Naive thymus-derived CD8-positive, alpha-beta T cell (primary cell): ENCODE results near the gene PYGM. TPM values are rescaled to one million over a fixed set of nuclear protein-coding genes. Genes with fewer than 3 reads are reported as not detected.
A peak's percentile ranks its signal among the peaks of the same experiment; 100 is the strongest.

Source experiments
- ATAC-seq, 2 donors: fragments of 150-1000 bp; cut with Tn5 transposase in 1 of 2; sonication (Bioruptor Pico), chemical (Tn5 transposase) in 1 of 2; 1 replicate in 1 of 2; 2 replicates in 1 of 2; pipeline ENCODE4 v1.10.0; 2021; ENCODE audit warnings: mild to moderate bottlenecking in 2 of 2, moderate library complexity in 2 of 2
- POLR2A ChIA-PET: fragments of 350-600 bp; sonication (Branson Sonifier 250); formaldehyde crosslinking; loops from one replicate; lab custom pipeline; 2021; ENCODE audit warnings: antibody characterized with exemption; lab: Charles Lee
- DNase-seq, 10 donors: peaks; one replicate each; pipeline versions ENCODE4 v3.0.0 to v3.0.0-alpha.2; 2020 to 2022
- H3K27ac Mint-ChIP-seq, 10 donors: one replicate each; pipeline ENCODE4 v1.8.0; 2020 to 2022; ENCODE audit warnings: mild to moderate bottlenecking in 10 of 10, mixed read lengths in 10 of 10, moderate library complexity in 4 of 10, inconsistent platforms in 1 of 10
- H3K27me3 Mint-ChIP-seq, 5 donors: one replicate each; pipeline ENCODE4 v1.8.0; 2021 to 2022; ENCODE audit warnings: mixed read lengths in 5 of 5
- H3K36me3 Mint-ChIP-seq, 3 donors: one replicate each; pipeline ENCODE4 v1.8.0; 2020 to 2022; ENCODE audit warnings: mixed read lengths in 3 of 3, mild to moderate bottlenecking in 2 of 3, inconsistent platforms in 1 of 3
- H3K4me1 Mint-ChIP-seq, 4 donors: one replicate each; pipeline ENCODE4 v1.8.0; 2021 to 2022; ENCODE audit warnings: mixed read lengths in 4 of 4
- H3K4me3 Mint-ChIP-seq, 10 donors: one replicate each; pipeline ENCODE4 v1.8.0; 2020 to 2022; ENCODE audit warnings: mild to moderate bottlenecking in 10 of 10, mixed read lengths in 10 of 10, moderate library complexity in 6 of 10, inconsistent platforms in 1 of 10
- H3K9me3 Mint-ChIP-seq, 9 donors: one replicate each; pipeline ENCODE4 v1.8.0; 2020 to 2022; ENCODE audit warnings: mixed read lengths in 9 of 9, mild to moderate bottlenecking in 3 of 9, inconsistent platforms in 1 of 9, moderate library complexity in 1 of 9
- polyA plus RNA-seq, 3 donors: library from polyadenylated mRNA; unstranded; fragments of 300-500 nt; fragmentation: Illumina TruSeq; gene quantifications; one replicate each; pipeline ENCODE4 v1.2.3, GENCODE V29; 2021
- total RNA-seq, 8 experiments: library from RNA in 2 of 8; stranded (reverse) in 2 of 8; gene quantifications; one replicate each; pipeline ENCODE4 v1.2.3 and lab custom pipeline; 2021 to 2026

The PYGM gene
- total and polyA plus RNA-seq, 5 experiments from 2014 or later, result 0.09 to 18.4 (median 0.50) TPM

DNA sequence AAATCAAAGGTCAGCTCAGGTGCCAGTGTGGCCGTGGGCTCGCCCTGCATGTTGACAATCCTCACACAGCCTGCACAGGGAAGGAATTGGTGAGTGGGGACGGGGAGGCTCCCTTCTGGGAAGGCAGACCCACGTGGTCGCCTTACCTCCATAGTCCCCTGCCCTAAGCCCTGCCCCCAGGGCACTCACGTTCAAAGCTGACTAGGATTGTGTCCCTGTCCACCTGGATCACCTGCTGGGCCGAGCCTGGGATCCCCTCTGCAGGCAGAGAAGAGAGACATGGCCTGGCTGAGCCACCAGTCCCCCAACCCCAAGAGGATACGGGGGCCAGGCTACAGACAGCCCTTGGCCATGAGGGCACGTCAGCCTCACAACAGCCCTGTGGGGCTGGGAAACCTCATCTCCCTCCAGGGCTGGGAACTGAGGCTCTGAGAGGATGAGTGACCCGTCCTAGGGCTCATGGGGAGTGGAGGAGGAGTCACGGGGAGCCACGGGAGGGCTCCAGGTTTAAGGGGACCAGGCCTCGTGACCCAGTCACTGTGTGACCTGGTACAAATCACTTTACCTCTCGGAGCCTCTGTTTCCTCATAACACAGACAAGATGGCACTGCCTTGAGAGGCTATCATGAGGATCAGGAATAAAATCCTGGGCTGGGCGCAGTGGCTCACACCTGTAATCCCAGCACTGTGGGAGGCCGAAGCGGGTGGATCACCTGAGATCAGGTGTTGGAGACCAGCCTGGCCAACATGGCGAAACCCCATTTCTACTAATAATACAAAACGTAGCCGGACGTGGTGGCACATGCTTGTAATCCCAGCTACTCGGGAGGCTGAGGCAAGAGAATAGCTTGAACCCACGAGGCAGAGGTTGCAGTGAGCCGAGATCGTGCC is 30.7 kb upstream of the PYGM start:
- Mint-ChIP-seq H3K9me3 (no peaks in the 10 kb centered on the region), H3K27me3 (no peaks in the 10 kb centered on the region), H3K4me3 (no peak overlapping the region), H3K27ac (peak overlapping the region in 5 of 10 donors; percentile 17 to 52 (median 22)), H3K4me1 (peaks cover 17 to 35% (median 29%) of the 10 kb centered on the region in 4 donors), H3K36me3 (peaks cover 0 to 26% (median 1%) of the 10 kb centered on the region in 3 donors)
- ATAC-seq (no peak), DNase-seq (peak in 1 of 10 donors; percentile 38)
- POLR2A ChIA-PET, result interaction anchor here (2.1 to 39.5 kb wide), 4 partner anchors 11 to 39 kb away, joined by 10 to 2320 read pairs (median 48); partner anchors contain the start of genes MAP4K2, PYGM, RASGRP2 and SF1

GRCh38 chr11:64789331-64790204 is 29.8 kb upstream of the PYGM start:
- POLR2A ChIA-PET, result interaction anchor here (0.8 to 39.5 kb wide), 4 partner anchors 11 to 59 kb away, joined by 3 to 2320 read pairs (median 48); partner anchors contain the start of genes MAP4K2, PYGM, RASGRP2 and SF1
- peaks cover 0 to 21% (median 1%) of the 10 kb centered on the region in 3 donors for H3K36me3 Mint-ChIP-seq

GRCh38 chr11:64788321-64789215 is 28.8 kb upstream of the PYGM start:
- H3K27ac Mint-ChIP-seq, result peak overlapping the region in 1 of 10 donors; percentile 38
- H3K36me3 Mint-ChIP-seq, result peaks cover 0 to 21% (median 1%) of the 10 kb centered on the region in 3 donors
- POLR2A ChIA-PET, result interaction anchor here (0.8 to 39.5 kb wide), 4 partner anchors 10 to 60 kb away, joined by 3 to 2320 read pairs (median 48); partner anchors contain the start of genes MAP4K2, PYGM, RASGRP2 and SF1
- ATAC-seq, result no peak
- H3K9me3 Mint-ChIP-seq, result no peaks in the 10 kb centered on the region
- peaks cover 4 to 18% (median 15%) of the 10 kb centered on the region in 4 donors for H3K4me1 Mint-ChIP-seq
- no peaks in the 10 kb centered on the region for H3K27me3 Mint-ChIP-seq
- DNase-seq, result peak in 1 of 10 donors; percentile 50
- H3K4me3 Mint-ChIP-seq, result no peak overlapping the region

More at GRCh38 chr11:64789331-64790204, 29.8 kb upstream of the PYGM start:
- no peak overlapping the region for H3K4me3 Mint-ChIP-seq
- no peaks in the 10 kb centered on the region for H3K27me3 Mint-ChIP-seq
- DNase-seq, result peak in 1 of 10 donors; percentile 36
- H3K9me3 Mint-ChIP-seq, result no peaks in the 10 kb centered on the region
- peaks cover 13 to 28% (median 25%) of the 10 kb centered on the region in 4 donors for H3K4me1 Mint-ChIP-seq
- ATAC-seq, result no peak
- no peak overlapping the region for H3K27ac Mint-ChIP-seq

GRCh38 chr11:64787526-64788320 is 27.9 kb upstream of the PYGM start:
- H3K36me3 Mint-ChIP-seq, result peaks cover 0 to 21% (median 1%) of the 10 kb centered on the region in 3 donors
- peak overlapping the region in 8 of 10 donors; percentile 22 to 89 (median 81) for H3K27ac Mint-ChIP-seq
- peak; percentile 88 to 92 for ATAC-seq
- DNase-seq, result peak in 9 of 10 donors; percentile 41 to 81 (median 54)
- POLR2A ChIA-PET, result interaction anchor here (3.1 to 39.5 kb wide), 3 partner anchors 9 to 37 kb away, joined by 24 to 2320 read pairs (median 73); partner anchors contain the start of genes MAP4K2, PYGM, RASGRP2 and SF1
- no peaks in the 10 kb centered on the region for H3K9me3 Mint-ChIP-seq
- peaks cover 2 to 12% (median 9%) of the 10 kb centered on the region in 4 donors for H3K4me1 Mint-ChIP-seq
- no peaks in the 10 kb centered on the region for H3K27me3 Mint-ChIP-seq
- no peak overlapping the region for H3K4me3 Mint-ChIP-seq

DNA sequence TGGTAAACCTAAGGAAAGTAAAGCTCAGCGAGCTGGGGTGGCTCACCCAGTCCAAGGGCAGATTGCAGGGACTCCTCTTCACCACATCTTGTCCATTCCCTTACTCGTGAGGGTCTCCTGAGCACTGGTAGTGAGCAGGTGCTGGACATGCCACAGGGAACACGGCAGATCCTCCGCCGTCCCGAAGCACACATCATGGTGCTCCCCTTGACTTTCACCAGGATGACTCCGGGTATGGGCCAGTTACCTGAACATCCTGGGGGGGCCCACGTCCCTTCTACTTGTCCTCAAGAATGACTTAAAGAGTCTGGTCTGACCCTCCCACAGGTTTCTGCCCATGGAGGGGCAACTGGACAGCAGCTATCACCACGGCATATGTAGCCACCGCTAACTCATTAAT is 26.5 kb upstream of the PYGM start:
- DNase-seq, result peak in 1 of 10 donors; percentile 45
- H3K4me3 Mint-ChIP-seq, result no peak overlapping the region
- H3K27me3 Mint-ChIP-seq, result no peaks in the 10 kb centered on the region
- ATAC-seq, result no peak
- peaks cover 0 to 16% (median 1%) of the 10 kb centered on the region in 3 donors for H3K36me3 Mint-ChIP-seq
- H3K9me3 Mint-ChIP-seq, result no peaks in the 10 kb centered on the region
- POLR2A ChIA-PET, result interaction anchor here (0.8 to 39.5 kb wide), 6 partner anchors 7 to 89 kb away, joined by 3 to 2320 read pairs (median 6); partner anchors contain the start of genes MAP4K2, PYGM and RASGRP2
- peaks cover 2 to 19% (median 7%) of the 10 kb centered on the region in 4 donors for H3K4me1 Mint-ChIP-seq
- peak overlapping the region in 5 of 10 donors; percentile 2 to 76 (median 37) for H3K27ac Mint-ChIP-seq

- Mint-ChIP-seq H3K36me3 (peaks cover 0 to 6% (median 1%) of the 10 kb centered on the region in 3 donors), H3K4me1 (peaks cover 5 to 31% (median 19%) of the 10 kb centered on the region in 4 donors), H3K9me3 (no peaks in the 10 kb centered on the region), H3K27me3 (no peaks in the 10 kb centered on the region), H3K27ac (peak overlapping the region in 6 of 10 donors; percentile 20 to 62 (median 43)), H3K4me3 (no peak overlapping the region)
- ATAC-seq (no peak), DNase-seq (no peak)
- POLR2A ChIA-PET, result interaction anchor here (0.6 to 39.5 kb wide), 11 partner anchors 8 to 71 kb away, joined by 3 to 2320 read pairs (median 6); partner anchors contain the start of genes MAP4K2, MEN1, PYGM and RASGRP2
Observed at GRCh38 chr11:64784813-64785581, 25.2 kb upstream of the PYGM start.

GRCh38 chr11:64778473-64779298 is 18.9 kb upstream of the PYGM start, which contains the start of gene SF1:
SF1 (minus strand) TSS chr11:64778542; CDS start chr11:64778392, 150 bp downstream.
- Mint-ChIP-seq H3K9me3 (no peaks in the 10 kb centered on the region), H3K4me3 (peak within 1 kb of the TSS; percentile 90 to 97 (median 94)), H3K27ac (peak within 1 kb of the TSS; percentile 98 to 100 (median 100)), H3K27me3 (peaks cover 0 to 5% (median 0%) of the 10 kb centered on the region in 5 donors), H3K4me1 (peaks cover 20 to 68% (median 60%) of the 10 kb centered on the region in 4 donors), H3K36me3 (peaks cover 16 to 37% (median 32%) of the 10 kb centered on the region in 3 donors)
- ATAC-seq (peak; percentile 79 to 84), DNase-seq (peak; percentile 94 to 100 (median 100))
- POLR2A ChIA-PET, result interaction anchor here (0.6 to 39.5 kb wide), 54 partner anchors 10 to 1938 kb away, joined by 3 to 2320 read pairs (median 4); partner anchors contain the start of genes ARL2, ATG2A, CCDC88B and CDC42BPG

GRCh38 chr11:64778223-64778472 is 18.4 kb upstream of the PYGM start:
- Mint-ChIP-seq H3K9me3 (no peaks in the 10 kb centered on the region), H3K4me3 (peak overlapping the region in 8 of 10 donors; percentile 83 to 97 (median 90)), H3K27ac (peak overlapping the region in 9 of 10 donors; percentile 98 to 100 (median 100)), H3K4me1 (peaks cover 23 to 74% (median 65%) of the 10 kb centered on the region in 4 donors), H3K27me3 (peaks cover 0 to 5% (median 0%) of the 10 kb centered on the region in 5 donors), H3K36me3 (peaks cover 21 to 43% (median 35%) of the 10 kb centered on the region in 3 donors)
- DNase-seq (no peak), ATAC-seq (peak in 1 of 2 donors; percentile 8)
- POLR2A ChIA-PET, result interaction anchor here (0.7 to 39.5 kb wide), 36 partner anchors 11 to 1922 kb away, joined by 3 to 2320 read pairs (median 8); partner anchors contain the start of genes ARL2, ATG2A, CDC42BPG and DPF2
